ENCODE data around the gene HTRA3.

GRCh38 chr4:8240211-8241041, 29.1 kb upstream of the HTRA3 start:
- TF ChIP-seq POLR2AphosphoS5 (IDR thresholded peaks at IDR 0.05; ENCODE audit: low read depth) (no peak), CTCF (IDR thresholded peaks at IDR 0.05; ENCODE audit: insufficient read depth, low read length) (no peak), GABPA (IDR thresholded peaks at IDR 0.05; ENCODE audit: low read depth) (no peak)
